ENCODE results near the gene WWC1. TPM values are rescaled to one million over a fixed set of nuclear protein-coding genes. Genes with fewer than 3 reads are reported as not detected.

Gene WWC1
- total RNA-seq, 1 donor from 2014 or later: 48.6 TPM

- Histone ChIP-seq H4K20me1 (ENCODE audit: insufficient read depth, low read length) (no peaks in the 10 kb centered on the region), H3K9ac (ENCODE audit: low read length) (no peak overlapping the region), H2AFZ (ENCODE audit: low read depth, low read length) (no peak overlapping the region), H3K4me2 (ENCODE audit: low read length) (no peak overlapping the region), H3K79me2 (ENCODE audit: insufficient read depth, low read length) (no peaks in the 10 kb centered on the region), H3K36me3 (ENCODE audit: insufficient read depth, low read length) (no peaks in the 10 kb centered on the region), H3K4me1 (ENCODE audit: insufficient read depth, low read length) (no peaks in the 10 kb centered on the region), H3K27me3 (ENCODE audit: insufficient read depth, low read length) (no peaks in the 10 kb centered on the region), H3K4me3 (ENCODE audit: insufficient read depth, low read depth, low read length) (no peak overlapping the region), H3K27ac (ENCODE audit: low read depth, low read length) (no peak overlapping the region), H3K9me3 (ENCODE audit: insufficient read depth, low read depth, low read length) (no peaks in the 10 kb centered on the region)
- H3K4me1 Mint-ChIP-seq (ENCODE audit: low read depth, unreplicated experiment): peaks cover 8% of the 10 kb centered on the region
- H3K4me3 Mint-ChIP-seq (ENCODE audit: unreplicated experiment): no peak overlapping the region
- DNase-seq (ENCODE audit: low read depth): no peak
- FAIRE-seq: no peak
- H3K9me3 Mint-ChIP-seq (ENCODE audit: unreplicated experiment): no peaks in the 10 kb centered on the region
- H3K27me3 Mint-ChIP-seq (ENCODE audit: low read depth, unreplicated experiment): no peaks in the 10 kb centered on the region
- H3K36me3 Mint-ChIP-seq (ENCODE audit: low read depth, unreplicated experiment): no peaks in the 10 kb centered on the region
- TF ChIP-seq CTCF (IDR thresholded peaks at IDR 0.05; ENCODE audit: insufficient read depth, low read depth, low read length): no peak
- no peak for TF ChIP-seq EZH2 (IDR thresholded peaks at IDR 0.05; ENCODE audit: insufficient read depth, low read length)
- H3K27ac Mint-ChIP-seq (ENCODE audit: unreplicated experiment): no peak overlapping the region
These were observed 81.0 kb downstream of the WWC1 start for GRCh38 chr5:168372356-168372946.

GRCh38 chr5:168374532-168374931 is 83.1 kb downstream of the WWC1 start:
- Histone ChIP-seq H4K20me1 (ENCODE audit: insufficient read depth, low read length) (no peaks in the 10 kb centered on the region), H3K9me3 (ENCODE audit: insufficient read depth, low read depth, low read length) (no peaks in the 10 kb centered on the region), H3K9ac (ENCODE audit: low read length) (no peak overlapping the region), H2AFZ (ENCODE audit: low read depth, low read length) (no peak overlapping the region), H3K27ac (ENCODE audit: low read depth, low read length) (no peak overlapping the region), H3K27me3 (ENCODE audit: insufficient read depth, low read length) (no peaks in the 10 kb centered on the region), H3K79me2 (ENCODE audit: insufficient read depth, low read length) (no peaks in the 10 kb centered on the region), H3K4me3 (ENCODE audit: insufficient read depth, low read depth, low read length) (no peak overlapping the region), H3K4me2 (ENCODE audit: low read length) (no peak overlapping the region), H3K36me3 (ENCODE audit: insufficient read depth, low read length) (no peaks in the 10 kb centered on the region), H3K4me1 (ENCODE audit: insufficient read depth, low read length) (no peaks in the 10 kb centered on the region)
- no peak for TF ChIP-seq EZH2 (IDR thresholded peaks at IDR 0.05; ENCODE audit: insufficient read depth, low read length)
- no peak for TF ChIP-seq CTCF (IDR thresholded peaks at IDR 0.05; ENCODE audit: insufficient read depth, low read depth, low read length)
- no peak overlapping the region for H3K4me3 Mint-ChIP-seq (ENCODE audit: unreplicated experiment)
- FAIRE-seq: no peak
- no peak overlapping the region for H3K27ac Mint-ChIP-seq (ENCODE audit: unreplicated experiment)
- peaks cover 8% of the 10 kb centered on the region for H3K4me1 Mint-ChIP-seq (ENCODE audit: low read depth, unreplicated experiment)
- no peak for DNase-seq (ENCODE audit: low read depth)
- H3K9me3 Mint-ChIP-seq (ENCODE audit: unreplicated experiment): no peaks in the 10 kb centered on the region
- no peaks in the 10 kb centered on the region for H3K36me3 Mint-ChIP-seq (ENCODE audit: low read depth, unreplicated experiment)
- H3K27me3 Mint-ChIP-seq (ENCODE audit: low read depth, unreplicated experiment): no peaks in the 10 kb centered on the region

- Histone ChIP-seq H3K4me3 (ENCODE audit: insufficient read depth, low read depth, low read length) (no peak overlapping the region), H3K4me1 (ENCODE audit: insufficient read depth, low read length) (no peaks in the 10 kb centered on the region), H3K9me3 (ENCODE audit: insufficient read depth, low read depth, low read length) (no peaks in the 10 kb centered on the region), H3K27me3 (ENCODE audit: insufficient read depth, low read length) (no peaks in the 10 kb centered on the region), H3K9ac (ENCODE audit: low read length) (no peak overlapping the region), H4K20me1 (ENCODE audit: insufficient read depth, low read length) (no peaks in the 10 kb centered on the region), H2AFZ (ENCODE audit: low read depth, low read length) (no peak overlapping the region), H3K4me2 (ENCODE audit: low read length) (no peak overlapping the region), H3K27ac (ENCODE audit: low read depth, low read length) (no peak overlapping the region), H3K36me3 (ENCODE audit: insufficient read depth, low read length) (no peaks in the 10 kb centered on the region), H3K79me2 (ENCODE audit: insufficient read depth, low read length) (no peaks in the 10 kb centered on the region)
- no peaks in the 10 kb centered on the region for H3K27me3 Mint-ChIP-seq (ENCODE audit: low read depth, unreplicated experiment)
- H3K9me3 Mint-ChIP-seq (ENCODE audit: unreplicated experiment): no peaks in the 10 kb centered on the region
- DNase-seq (ENCODE audit: low read depth) (no peak), FAIRE-seq (no peak)
- H3K4me3 Mint-ChIP-seq (ENCODE audit: unreplicated experiment): no peak overlapping the region
- H3K4me1 Mint-ChIP-seq (ENCODE audit: low read depth, unreplicated experiment): peaks cover 8% of the 10 kb centered on the region
- no peak overlapping the region for H3K27ac Mint-ChIP-seq (ENCODE audit: unreplicated experiment)
- no peaks in the 10 kb centered on the region for H3K36me3 Mint-ChIP-seq (ENCODE audit: low read depth, unreplicated experiment)
- TF ChIP-seq EZH2 (IDR thresholded peaks at IDR 0.05; ENCODE audit: insufficient read depth, low read length): no peak
- no peak for TF ChIP-seq CTCF (IDR thresholded peaks at IDR 0.05; ENCODE audit: insufficient read depth, low read depth, low read length)
These were observed 83.8 kb downstream of the WWC1 start for GRCh38 chr5:168375214-168375613.
